Fibroblast of pulmonary artery (primary cell): ENCODE measurements around the gene GRIN2A.

Experiments
- DNase-seq: peaks from one replicate; pipeline ENCODE4 v3.0.0-alpha.2; 2010; ENCODE audit warnings: low read depth
- H3K4me3 ChIP-seq: replicated peaks from 2 replicates; pipeline ENCODE4 v1.5.1; 2011; ENCODE audit warnings: low read depth, mild to moderate bottlenecking, control low read depth, low read length, moderate library complexity
- TF ChIP-seq, protein P1 (sequence below): IDR thresholded peaks from 2 replicates; pipeline ENCODE4 v1.5.1; 2011; ENCODE audit warnings: mild to moderate bottlenecking, control low read depth, low read length, inconsistent platforms; ENCODE audit errors: missing control alignments

Gene GRIN2A

DNA sequence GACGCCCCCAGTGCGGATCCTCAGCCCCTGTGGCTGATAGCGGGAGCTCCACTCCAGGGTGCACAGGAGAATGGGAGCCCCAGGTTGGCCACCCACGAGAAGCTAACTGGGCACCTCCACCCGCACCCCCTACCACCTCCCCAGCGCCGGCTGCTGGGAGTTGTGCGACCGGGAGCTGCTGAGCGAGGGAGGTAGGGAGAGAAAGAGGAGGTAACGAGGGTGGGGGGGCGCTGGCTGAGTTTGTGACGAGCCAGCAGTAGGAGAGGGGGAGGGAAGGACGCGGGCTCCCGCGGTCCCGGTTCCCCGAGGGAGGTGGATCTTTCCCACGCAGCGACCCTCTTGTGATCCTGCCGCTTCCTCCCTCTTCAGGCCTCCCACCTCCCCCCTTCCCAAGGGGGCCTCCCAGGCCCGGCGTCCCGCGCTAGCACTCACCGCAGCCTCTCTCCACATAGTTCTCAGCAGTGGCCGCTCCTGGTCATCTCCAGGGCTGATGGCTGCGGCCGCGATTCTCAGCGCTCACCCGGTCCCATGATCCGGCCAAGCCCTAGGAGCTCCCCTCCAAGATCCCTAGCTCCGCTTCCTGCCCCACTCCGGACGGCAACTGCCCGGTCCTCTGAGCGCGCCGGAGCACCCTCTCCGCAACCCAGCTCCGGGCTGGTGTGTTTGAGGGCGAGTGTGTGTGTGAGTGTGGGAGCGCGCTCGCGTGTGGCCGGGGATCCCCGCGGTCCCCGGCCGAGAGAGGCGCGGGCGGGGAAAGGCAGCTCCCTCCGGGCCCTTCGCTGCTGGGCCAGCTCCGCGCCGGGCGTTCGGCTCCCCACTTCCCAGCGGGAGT, at the start of gene GRIN2A:
TSS of gene GRIN2A (minus strand) at position 207 of the 832 bp plus-strand sequence. CDS start 2,017 bp downstream, outside the sequence.
- TF ChIP-seq, protein P1, sequence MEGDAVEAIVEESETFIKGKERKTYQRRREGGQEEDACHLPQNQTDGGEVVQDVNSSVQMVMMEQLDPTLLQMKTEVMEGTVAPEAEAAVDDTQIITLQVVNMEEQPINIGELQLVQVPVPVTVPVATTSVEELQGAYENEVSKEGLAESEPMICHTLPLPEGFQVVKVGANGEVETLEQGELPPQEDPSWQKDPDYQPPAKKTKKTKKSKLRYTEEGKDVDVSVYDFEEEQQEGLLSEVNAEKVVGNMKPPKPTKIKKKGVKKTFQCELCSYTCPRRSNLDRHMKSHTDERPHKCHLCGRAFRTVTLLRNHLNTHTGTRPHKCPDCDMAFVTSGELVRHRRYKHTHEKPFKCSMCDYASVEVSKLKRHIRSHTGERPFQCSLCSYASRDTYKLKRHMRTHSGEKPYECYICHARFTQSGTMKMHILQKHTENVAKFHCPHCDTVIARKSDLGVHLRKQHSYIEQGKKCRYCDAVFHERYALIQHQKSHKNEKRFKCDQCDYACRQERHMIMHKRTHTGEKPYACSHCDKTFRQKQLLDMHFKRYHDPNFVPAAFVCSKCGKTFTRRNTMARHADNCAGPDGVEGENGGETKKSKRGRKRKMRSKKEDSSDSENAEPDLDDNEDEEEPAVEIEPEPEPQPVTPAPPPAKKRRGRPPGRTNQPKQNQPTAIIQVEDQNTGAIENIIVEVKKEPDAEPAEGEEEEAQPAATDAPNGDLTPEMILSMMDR: no peak
- no peak for DNase-seq
- H3K4me3 ChIP-seq: no peak within 1 kb of the TSS

DNA sequence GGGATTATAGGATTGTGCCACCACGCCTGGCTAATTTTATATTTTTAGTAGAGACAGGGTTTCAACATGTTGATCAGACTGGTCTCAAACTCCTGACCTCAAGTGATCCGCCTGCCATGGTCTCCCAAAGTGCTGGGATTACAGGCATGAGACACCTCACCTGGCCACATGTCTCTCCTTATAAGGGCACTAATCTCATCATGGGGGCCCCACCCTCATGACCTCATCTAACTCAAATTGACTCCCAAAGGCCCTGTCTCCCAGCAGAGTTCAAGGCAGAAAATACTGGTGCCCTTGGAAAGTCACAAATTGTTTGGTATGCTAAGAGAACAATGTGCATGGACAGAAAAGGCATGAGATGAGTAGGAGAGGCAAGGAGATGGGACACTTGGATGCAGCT, 49.3 kb upstream of the GRIN2A start:
- TF ChIP-seq, protein P1: no peak
- no peak overlapping the region for H3K4me3 ChIP-seq
- no peak for DNase-seq

DNA sequence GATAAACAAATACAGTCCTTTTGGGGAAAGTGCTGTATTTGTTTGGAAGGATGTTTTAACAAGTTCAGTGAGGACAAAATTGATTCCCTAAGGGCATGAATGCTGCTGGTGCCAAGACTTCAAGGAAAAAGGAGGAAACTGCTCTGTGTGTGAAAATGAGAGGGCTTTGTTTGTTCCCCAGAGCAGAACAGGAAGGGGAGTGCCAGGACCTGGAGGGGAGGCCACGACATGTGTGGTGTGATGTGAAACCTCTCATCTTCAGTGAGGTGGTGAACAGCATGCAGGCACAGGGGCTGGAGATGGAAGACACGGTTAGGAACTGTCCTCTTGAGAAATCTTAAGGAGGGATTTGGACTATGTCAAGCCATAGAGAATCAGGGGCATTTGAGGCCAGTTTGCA, 46.6 kb upstream of the GRIN2A start:
- no peak for DNase-seq
- TF ChIP-seq, protein P1: no peak
- no peak overlapping the region for H3K4me3 ChIP-seq

DNA sequence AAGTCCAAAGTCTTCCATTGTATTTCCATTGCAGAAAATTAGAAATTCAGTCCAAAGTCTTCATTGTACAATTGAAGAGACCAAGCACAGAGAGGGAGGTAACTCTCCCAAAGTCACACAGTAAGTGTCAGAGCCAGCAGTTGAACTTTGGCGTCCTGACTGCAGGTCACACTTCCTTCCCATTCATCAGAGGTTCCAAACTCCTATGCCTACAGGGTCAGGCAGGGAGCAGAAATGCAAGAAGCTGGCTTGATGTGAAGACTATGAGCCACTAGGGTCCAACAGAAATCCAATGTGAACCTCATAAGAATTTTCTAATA, 44.7 kb upstream of the GRIN2A start:
- no peak for DNase-seq
- TF ChIP-seq, protein P1: no peak

DNA sequence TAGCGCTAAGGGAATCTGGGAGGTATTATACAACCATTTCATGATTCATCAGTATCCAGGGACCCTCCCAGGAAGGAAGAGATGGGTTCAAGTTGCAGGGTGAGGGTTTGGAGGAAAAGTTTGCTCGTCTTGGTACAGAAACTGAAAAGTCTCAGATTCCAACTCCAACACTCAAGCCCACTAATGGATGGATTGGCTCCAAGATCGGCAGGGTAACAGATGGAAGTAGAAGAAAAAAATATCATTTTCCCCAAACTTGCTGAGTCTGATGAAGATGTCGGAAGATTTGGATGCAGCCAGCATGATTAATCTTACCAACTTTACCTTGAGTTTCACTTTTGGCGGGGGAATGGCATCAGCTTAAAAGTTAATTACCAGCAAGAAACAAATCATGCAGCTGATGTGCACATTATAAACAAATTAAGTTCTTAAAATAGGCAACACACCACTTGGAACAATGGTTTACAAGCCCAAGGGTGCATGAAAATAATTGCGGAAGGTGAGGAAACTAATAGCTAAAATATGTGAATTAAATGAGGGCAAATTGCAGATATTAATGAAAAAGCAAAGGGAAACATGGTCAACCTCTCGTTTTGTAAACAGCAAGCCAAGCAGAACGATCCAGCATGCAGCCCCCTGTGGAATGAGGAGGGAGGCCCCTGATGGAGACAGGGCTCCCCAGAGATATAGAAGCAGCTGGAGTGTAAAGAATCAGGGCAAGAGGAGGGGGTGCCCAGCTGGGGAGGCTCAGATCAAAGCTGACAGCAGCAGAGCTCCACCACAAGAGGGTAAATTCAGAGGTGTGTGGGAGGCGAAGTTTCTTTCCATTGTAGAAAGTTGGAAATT, 44.1 kb upstream of the GRIN2A start:
- TF ChIP-seq, protein P1: no peak
- no peak for DNase-seq

More for the DNA sequence above, 44.7 kb upstream of the GRIN2A start:
- no peak overlapping the region for H3K4me3 ChIP-seq

DNA sequence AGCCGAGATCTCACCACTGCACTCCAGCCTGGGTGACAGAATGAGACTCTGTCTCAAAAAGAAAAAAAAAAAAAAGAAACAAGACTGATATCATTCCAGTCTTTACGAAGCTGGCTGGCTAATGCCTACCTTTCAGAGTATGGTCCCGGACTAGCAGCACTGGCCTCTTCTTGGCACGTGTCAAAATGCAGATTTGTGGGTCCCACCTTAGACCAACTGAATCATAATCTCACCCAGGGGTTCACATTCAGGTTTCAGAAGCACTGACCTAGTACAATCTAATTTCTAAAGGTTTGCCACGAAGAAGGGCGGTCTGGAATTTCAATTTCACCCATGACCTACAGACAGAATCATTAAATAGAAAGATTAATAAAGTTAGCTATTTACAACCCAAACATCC, 43.4 kb upstream of the GRIN2A start:
- no peak overlapping the region for H3K4me3 ChIP-seq
- TF ChIP-seq, protein P1: no peak
- no peak for DNase-seq

More for the DNA sequence above, 44.1 kb upstream of the GRIN2A start:
- H3K4me3 ChIP-seq: no peak overlapping the region
